Transverse colon (tissue), 3 donors: ENCODE results near the gene IL19.

Experiments
- EP300 ChIP-seq: sonication (generic); formaldehyde crosslinking; IDR thresholded peaks from one replicate; pipeline ENCODE4 v1.6.1; 2017; ENCODE audit warnings: antibody characterized with exemption, low read depth
- POLR2A ChIP-seq: fragments of 450-650 bp; IDR thresholded peaks from one replicate; pipeline ENCODE4 v1.6.1; 2016; ENCODE audit warnings: antibody characterized with exemption, mild to moderate bottlenecking, moderate library complexity
- TF ChIP-seq, protein P1 (sequence below), 5 experiments: fragments of 200-600 bp in 3 of 5; fragments of 450-650 bp in 2 of 5; sonication (generic) in 3 of 5; IDR thresholded peaks; 1 replicate in 2 of 5; 2 replicates in 3 of 5; pipeline ENCODE4 v1.5.1; 2016 to 2017; ENCODE audit warnings: antibody characterized with exemption in 5 of 5, inconsistent platforms in 3 of 5, mild to moderate bottlenecking in 2 of 5, moderate library complexity in 1 of 5

DNA sequence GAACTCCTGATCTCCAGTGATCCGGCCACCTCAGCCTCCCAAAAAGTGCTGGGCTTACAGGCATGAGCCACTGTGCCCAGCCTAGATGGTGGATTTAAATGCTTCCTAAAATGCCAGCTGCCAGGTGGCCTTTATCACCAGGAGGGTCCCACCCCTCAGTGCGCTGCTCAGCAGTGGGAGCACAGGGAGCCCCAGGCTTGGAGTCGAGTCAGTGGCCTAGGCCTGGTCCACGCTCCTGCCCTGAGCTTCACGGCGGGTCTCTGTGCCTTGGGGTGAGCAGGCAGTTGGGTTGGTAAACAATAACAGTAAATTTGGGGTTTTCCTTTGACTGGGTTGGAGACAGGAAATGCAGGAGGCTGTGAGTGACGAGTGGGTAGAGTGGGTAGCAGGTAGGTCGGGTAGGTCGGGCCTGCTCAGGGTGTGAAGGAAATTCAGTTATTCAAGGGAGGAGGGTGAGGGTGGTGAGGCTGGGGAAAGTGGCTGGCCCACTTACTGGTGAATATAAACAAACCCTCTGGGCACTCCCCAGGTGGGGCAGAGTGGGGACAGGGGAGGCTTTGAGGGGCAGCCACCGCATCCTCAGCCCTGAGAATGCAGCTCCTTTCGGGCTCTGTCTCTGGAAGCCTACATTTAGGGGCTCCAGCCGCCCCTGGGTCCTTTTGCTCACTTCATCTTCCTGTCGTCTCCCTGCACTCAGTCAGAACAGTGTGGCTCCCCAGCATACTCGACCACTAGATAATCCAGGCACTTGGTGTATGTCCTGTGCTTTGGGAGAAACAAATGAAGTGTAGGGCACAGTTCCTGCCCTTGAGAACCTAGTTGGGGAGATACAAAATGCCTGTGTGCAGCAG, 33.5 kb upstream of the IL19 start:
- TF ChIP-seq, protein P1, sequence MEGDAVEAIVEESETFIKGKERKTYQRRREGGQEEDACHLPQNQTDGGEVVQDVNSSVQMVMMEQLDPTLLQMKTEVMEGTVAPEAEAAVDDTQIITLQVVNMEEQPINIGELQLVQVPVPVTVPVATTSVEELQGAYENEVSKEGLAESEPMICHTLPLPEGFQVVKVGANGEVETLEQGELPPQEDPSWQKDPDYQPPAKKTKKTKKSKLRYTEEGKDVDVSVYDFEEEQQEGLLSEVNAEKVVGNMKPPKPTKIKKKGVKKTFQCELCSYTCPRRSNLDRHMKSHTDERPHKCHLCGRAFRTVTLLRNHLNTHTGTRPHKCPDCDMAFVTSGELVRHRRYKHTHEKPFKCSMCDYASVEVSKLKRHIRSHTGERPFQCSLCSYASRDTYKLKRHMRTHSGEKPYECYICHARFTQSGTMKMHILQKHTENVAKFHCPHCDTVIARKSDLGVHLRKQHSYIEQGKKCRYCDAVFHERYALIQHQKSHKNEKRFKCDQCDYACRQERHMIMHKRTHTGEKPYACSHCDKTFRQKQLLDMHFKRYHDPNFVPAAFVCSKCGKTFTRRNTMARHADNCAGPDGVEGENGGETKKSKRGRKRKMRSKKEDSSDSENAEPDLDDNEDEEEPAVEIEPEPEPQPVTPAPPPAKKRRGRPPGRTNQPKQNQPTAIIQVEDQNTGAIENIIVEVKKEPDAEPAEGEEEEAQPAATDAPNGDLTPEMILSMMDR (IDR thresholded peaks at IDR 0.05): no peak
- TF ChIP-seq EP300 (no peak), POLR2A (no peak)
